Gastrocnemius medialis (tissue), 4 donors: Measurements from ENCODE around the gene EVX2. TPM values are rescaled to one million over a fixed set of nuclear protein-coding genes. Genes with fewer than 3 reads are reported as not detected.

Experiments used
- ATAC-seq, 2 donors: fragments of 150-250 bp; one replicate each; pipeline ENCODE4 v1.9.1; 2016
- DNase-seq, 2 donors: peaks; one replicate each; pipeline ENCODE4 v3.0.0-alpha.2; 2019
- H3K27ac ChIP-seq, 4 donors: fragments of 200-600 bp; sonication (generic); 1 replicate in 1 of 4; 2 replicates in 3 of 4; pipeline ENCODE4 v1.5.1; 2016 to 2018; ENCODE audit warnings: mild to moderate bottlenecking in 2 of 4, moderate library complexity in 1 of 4
- H3K27me3 ChIP-seq, 3 donors: fragments of 200-600 bp; sonication (generic) in 2 of 3; 1 replicate in 1 of 3; 2 replicates in 2 of 3; pipeline versions ENCODE4 v1.5.1 to v1.6.0; 2016 to 2019; ENCODE audit warnings: mild to moderate bottlenecking in 1 of 3, moderate library complexity in 1 of 3
- H3K36me3 ChIP-seq, 2 donors: fragments of 200-600 bp; sonication (generic) in 1 of 2; one replicate each; pipeline ENCODE4 v1.5.1; 2017 to 2018
- H3K4me1 ChIP-seq, 2 donors: fragments of 200-600 bp; sonication (generic) in 1 of 2; one replicate each; pipeline ENCODE4 v1.5.1; 2016 to 2017; ENCODE audit warnings: mild to moderate bottlenecking in 2 of 2
- H3K4me3 ChIP-seq, 4 donors: fragments of 200-600 bp; sonication (generic) in 3 of 4; 1 replicate in 1 of 4; 2 replicates in 3 of 4; pipeline ENCODE4 v1.5.1; 2016 to 2019; ENCODE audit warnings: mild to moderate bottlenecking in 2 of 4
- H3K9me3 ChIP-seq, 3 donors: fragments of 200-600 bp; sonication (generic) in 2 of 3; 1 replicate in 1 of 3; 2 replicates in 2 of 3; pipeline ENCODE4 v1.5.1; 2016 to 2019
- POLR2A ChIP-seq, 2 donors: fragments of 450-650 bp; IDR thresholded peaks; one replicate each; pipeline ENCODE4 v1.6.1; 2017; ENCODE audit warnings: antibody characterized with exemption in 2 of 2, mild to moderate bottlenecking in 2 of 2, moderate library complexity in 2 of 2
- in situ Hi-C, 4 donors: fragments of 200-750 bp; cut with MboI; loops; one replicate each; pipeline versions ENCODE4 v1.15.0 to v1.8.0; 2017; ENCODE audit warnings: low sequenced_read_pairs in 4 of 4
- intact Hi-C: fragments of 100-400 bp; cut with DNase I; formaldehyde crosslinking; loops from one replicate; pipeline ENCODE4 v1.15.1; 2023; ENCODE audit warnings: low total_unique reads
- total RNA-seq, 4 donors: library from RNA; depleted of rRNA; stranded (reverse); fragments of >200 nt; gene quantifications; one replicate each; pipeline versions ENCODE4 v1.1.0 to v1.2.3, GENCODE V29; 2016
- TF ChIP-seq, protein P1 (sequence below), 5 experiments: fragments of 450-650 bp in 3 of 5; fragments of 200-600 bp in 2 of 5; sonication (generic) in 2 of 5; IDR thresholded peaks in 4 of 5; conservative IDR thresholded peaks in 1 of 5; 1 replicate in 4 of 5; 2 replicates in 1 of 5; pipeline ENCODE4 v1.5.1; 2016 to 2019; ENCODE audit warnings: antibody characterized with exemption in 5 of 5, mild to moderate bottlenecking in 3 of 5, moderate library complexity in 3 of 5

Gene EVX2
- total RNA-seq, 4 donors from 2014 or later, result not detected

GRCh38 chr2:176125772-176126054 is 42.0 kb upstream of the EVX2 start:
- no peaks in the 10 kb centered on the region for H3K36me3 ChIP-seq
- ATAC-seq (no peak), DNase-seq (no peak)
- no peak overlapping the region for H3K4me3 ChIP-seq
- intact Hi-C loops (loop anchor here (2.0 to 10.0 kb wide), 4 partner anchors 513 to 1019 kb away; no protein-coding TSS in a partner anchor), in situ Hi-C loops (loop anchor here (5.0 to 25.0 kb wide), 8 partner anchors 327 to 1037 kb away; no protein-coding TSS in a partner anchor)
- peaks cover 25 to 74% (median 59%) of the 10 kb centered on the region in 3 donors for H3K27me3 ChIP-seq
- H3K4me1 ChIP-seq, result peaks cover 6 to 11% of the 10 kb centered on the region in 2 donors
- no peak overlapping the region for H3K27ac ChIP-seq
- TF ChIP-seq POLR2A (IDR thresholded peaks at IDR 0.05), result no peak
- TF ChIP-seq, protein P1, sequence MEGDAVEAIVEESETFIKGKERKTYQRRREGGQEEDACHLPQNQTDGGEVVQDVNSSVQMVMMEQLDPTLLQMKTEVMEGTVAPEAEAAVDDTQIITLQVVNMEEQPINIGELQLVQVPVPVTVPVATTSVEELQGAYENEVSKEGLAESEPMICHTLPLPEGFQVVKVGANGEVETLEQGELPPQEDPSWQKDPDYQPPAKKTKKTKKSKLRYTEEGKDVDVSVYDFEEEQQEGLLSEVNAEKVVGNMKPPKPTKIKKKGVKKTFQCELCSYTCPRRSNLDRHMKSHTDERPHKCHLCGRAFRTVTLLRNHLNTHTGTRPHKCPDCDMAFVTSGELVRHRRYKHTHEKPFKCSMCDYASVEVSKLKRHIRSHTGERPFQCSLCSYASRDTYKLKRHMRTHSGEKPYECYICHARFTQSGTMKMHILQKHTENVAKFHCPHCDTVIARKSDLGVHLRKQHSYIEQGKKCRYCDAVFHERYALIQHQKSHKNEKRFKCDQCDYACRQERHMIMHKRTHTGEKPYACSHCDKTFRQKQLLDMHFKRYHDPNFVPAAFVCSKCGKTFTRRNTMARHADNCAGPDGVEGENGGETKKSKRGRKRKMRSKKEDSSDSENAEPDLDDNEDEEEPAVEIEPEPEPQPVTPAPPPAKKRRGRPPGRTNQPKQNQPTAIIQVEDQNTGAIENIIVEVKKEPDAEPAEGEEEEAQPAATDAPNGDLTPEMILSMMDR (IDR thresholded peaks at IDR 0.05 in 4 of 5, conservative IDR thresholded peaks at IDR 0.05 in 1 of 5), result no peak
- no peaks in the 10 kb centered on the region for H3K9me3 ChIP-seq

DNA sequence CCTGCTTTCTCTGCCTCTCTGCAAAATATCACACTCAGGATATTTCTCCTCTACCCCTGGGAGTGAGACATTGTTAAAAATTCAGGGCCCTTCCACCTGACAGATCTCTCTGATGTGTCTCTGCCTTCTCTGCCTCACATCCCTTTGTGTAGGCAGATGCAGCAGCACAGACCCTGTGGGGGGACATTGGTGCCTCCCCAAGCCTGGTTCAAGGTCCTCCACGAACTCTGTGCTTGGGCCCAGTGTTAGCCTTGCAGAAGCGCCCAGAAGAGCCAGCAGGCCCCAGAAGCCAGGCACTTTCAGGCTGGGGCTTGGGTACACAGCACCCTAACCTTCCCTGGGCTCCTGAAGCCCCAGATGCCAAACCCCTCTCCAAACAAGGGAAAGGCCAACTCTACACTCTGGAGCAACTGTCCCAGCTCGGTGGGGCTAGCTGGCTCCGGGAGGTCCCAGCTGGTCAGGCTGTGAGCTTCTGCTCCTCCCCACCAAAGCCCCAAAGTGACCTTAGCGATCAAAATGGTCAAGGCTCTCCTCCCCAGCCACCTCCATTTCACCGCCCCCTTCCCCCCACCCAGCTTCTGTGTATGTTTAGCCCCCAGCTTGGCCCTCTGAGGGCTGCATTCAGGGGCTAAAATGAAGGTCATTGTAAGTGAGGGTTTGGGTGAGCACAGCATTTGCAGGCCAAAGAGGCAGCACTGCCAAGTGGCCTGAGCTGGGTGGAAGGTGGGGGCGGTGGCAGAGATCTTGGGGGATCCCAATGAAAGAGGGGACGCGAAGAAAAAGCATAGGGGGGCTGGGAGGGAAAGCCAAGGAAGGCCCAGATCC is 41.4 kb upstream of the EVX2 start:
- DNase-seq (no peak), ATAC-seq (no peak)
- Histone ChIP-seq H3K4me3 (no peak overlapping the region), H3K27me3 (peaks cover 31 to 74% (median 64%) of the 10 kb centered on the region in 3 donors), H3K27ac (no peak overlapping the region), H3K36me3 (no peaks in the 10 kb centered on the region), H3K9me3 (no peaks in the 10 kb centered on the region), H3K4me1 (peaks cover 6 to 11% of the 10 kb centered on the region in 2 donors)
- in situ Hi-C loops, result loop anchor here (5.0 to 25.0 kb wide), 8 partner anchors 327 to 1037 kb away; no protein-coding TSS in a partner anchor
- intact Hi-C loops, result loop anchor here (5.0 to 10.0 kb wide), 3 partner anchors 527 to 1020 kb away; no protein-coding TSS in a partner anchor
- TF ChIP-seq, protein P1 (IDR thresholded peaks at IDR 0.05 in 4 of 5, conservative IDR thresholded peaks at IDR 0.05 in 1 of 5), result no peak
- no peak for TF ChIP-seq POLR2A (IDR thresholded peaks at IDR 0.05)

DNA sequence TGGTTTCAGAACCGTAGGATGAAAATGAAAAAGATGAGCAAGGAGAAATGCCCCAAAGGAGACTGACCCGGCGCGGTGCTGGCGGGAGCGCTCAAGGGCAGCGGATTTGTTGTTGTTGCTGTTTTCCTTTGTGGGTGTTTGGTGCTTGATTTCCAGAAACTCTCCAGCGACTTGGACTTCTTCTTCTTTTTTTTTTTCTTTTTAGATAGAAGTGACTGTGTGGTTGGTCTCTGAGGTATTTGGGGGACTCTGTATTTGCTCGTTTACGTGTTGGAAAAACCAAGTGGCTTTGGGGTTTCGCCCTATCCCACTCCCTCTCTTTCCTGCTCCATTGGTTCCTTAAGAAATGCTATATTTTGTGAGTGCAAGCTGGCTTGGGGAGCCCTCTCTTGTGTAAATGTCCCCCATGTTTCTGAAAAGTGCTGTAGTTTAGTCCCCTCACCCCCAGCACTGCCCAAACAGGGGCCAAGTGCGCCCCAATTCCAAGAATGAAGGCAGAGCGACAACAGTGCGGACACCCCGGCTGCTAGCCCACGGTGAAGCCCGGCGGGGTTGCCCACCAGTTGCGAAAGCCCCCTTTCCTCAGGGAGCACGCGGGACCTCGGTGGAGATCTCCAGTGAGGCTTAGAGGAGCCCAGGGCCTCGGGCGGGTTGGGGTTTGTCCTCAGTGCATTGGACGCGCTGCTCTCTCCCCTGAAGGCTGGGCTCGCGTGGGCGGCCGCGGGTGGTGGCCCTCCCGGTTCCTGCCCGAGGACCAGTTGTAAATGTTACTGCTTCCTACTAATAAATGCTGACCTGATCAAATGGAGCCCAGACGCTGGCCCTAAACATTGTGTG is 40.6 kb upstream of the EVX2 start:
- TF ChIP-seq, protein P1 (IDR thresholded peaks at IDR 0.05 in 4 of 5, conservative IDR thresholded peaks at IDR 0.05 in 1 of 5), result no peak
- TF ChIP-seq POLR2A (IDR thresholded peaks at IDR 0.05), result no peak
- DNase-seq, result no peak
- peaks cover 6 to 11% of the 10 kb centered on the region in 2 donors for H3K4me1 ChIP-seq
- H3K4me3 ChIP-seq, result peak overlapping the region in 2 of 4 donors; percentile 60 to 68
- no peak overlapping the region for H3K27ac ChIP-seq
- in situ Hi-C loops (loop anchor here in 3 of 4 donors (10.0 to 25.0 kb wide), 2 partner anchors 510 to 688 kb away; no protein-coding TSS in a partner anchor), intact Hi-C loops (loop anchor here (10.0 kb wide), 1 partner anchor 1020 kb away; no protein-coding TSS in a partner anchor)
- H3K36me3 ChIP-seq, result no peaks in the 10 kb centered on the region
- ATAC-seq, result no peak
- H3K27me3 ChIP-seq, result peaks cover 39 to 80% (median 69%) of the 10 kb centered on the region in 3 donors
- H3K9me3 ChIP-seq, result no peaks in the 10 kb centered on the region

DNA sequence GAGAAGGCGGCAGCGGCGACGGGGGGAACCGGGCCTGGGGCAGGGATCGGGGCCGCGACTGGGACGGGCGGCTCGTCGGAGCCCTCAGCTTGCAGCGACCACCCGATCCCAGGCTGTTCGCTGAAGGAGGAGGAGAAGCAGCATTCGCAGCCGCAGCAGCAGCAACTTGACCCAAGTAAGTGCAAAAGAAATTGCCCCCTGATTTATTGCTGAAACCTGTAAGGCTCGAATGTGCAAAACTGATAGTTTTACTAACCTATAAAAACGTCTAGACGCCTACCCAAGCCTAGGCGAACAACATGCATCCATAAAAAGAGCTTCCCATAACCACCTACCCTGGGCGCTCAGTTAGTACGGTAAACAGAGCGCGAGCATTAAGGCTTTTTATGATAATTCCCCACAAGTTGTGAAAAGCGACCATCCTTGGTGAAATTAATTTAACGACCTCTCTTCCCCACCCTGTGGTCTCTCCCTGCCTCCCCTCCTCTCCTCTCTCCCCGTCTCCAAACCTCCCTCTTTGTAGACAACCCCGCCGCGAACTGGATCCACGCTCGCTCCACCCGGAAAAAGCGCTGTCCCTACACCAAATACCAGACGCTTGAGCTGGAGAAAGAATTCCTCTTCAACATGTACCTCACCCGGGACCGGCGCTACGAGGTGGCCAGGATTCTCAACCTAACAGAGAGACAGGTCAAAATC is 39.8 kb upstream of the EVX2 start:
- Histone ChIP-seq H3K9me3 (no peaks in the 10 kb centered on the region), H3K36me3 (no peaks in the 10 kb centered on the region), H3K4me3 (peak overlapping the region; percentile 60 to 73 (median 70)), H3K4me1 (peaks cover 9 to 14% of the 10 kb centered on the region in 2 donors), H3K27me3 (peaks cover 47 to 81% (median 71%) of the 10 kb centered on the region in 3 donors), H3K27ac (peak overlapping the region in 2 of 4 donors; percentile 75 to 84)
- ATAC-seq, result no peak
- in situ Hi-C loops, result loop anchor here in 3 of 4 donors (10.0 to 25.0 kb wide), 2 partner anchors 511 to 689 kb away; no protein-coding TSS in a partner anchor
- DNase-seq, result no peak
- intact Hi-C loops, result loop anchor here (10.0 kb wide), 1 partner anchor 1021 kb away; no protein-coding TSS in a partner anchor
- TF ChIP-seq POLR2A (IDR thresholded peaks at IDR 0.05), result no peak
- TF ChIP-seq, protein P1 (IDR thresholded peaks at IDR 0.05 in 4 of 5, conservative IDR thresholded peaks at IDR 0.05 in 1 of 5), result no peak
